HepG2 (cell line): ENCODE results near the gene SF3B6. TPM values are rescaled to one million over a fixed set of nuclear protein-coding genes. Genes with fewer than 3 reads are reported as not detected.

Experiments
- BORCS8-MEF2B ChIP-seq: sonication (generic); formaldehyde crosslinking; IDR thresholded peaks from 2 replicates; pipeline ENCODE4 v1.8.0; 2022; ENCODE audit warnings: mild to moderate bottlenecking, missing genetic modification reagents
- FOXK1 ChIP-seq: sonication (generic); formaldehyde crosslinking; IDR thresholded peaks from 2 replicates; pipeline ENCODE4 v1.4.0; 2020; ENCODE audit warnings: low read depth, missing genetic modification reagents, borderline replicate concordance
- FOXO4 ChIP-seq: sonication (generic); formaldehyde crosslinking; conservative IDR thresholded peaks from 2 replicates; pipeline ENCODE4 v1.8.1; 2023; ENCODE audit warnings: missing genetic modification reagents
- KLF6 ChIP-seq: IDR thresholded peaks from 2 replicates; pipeline ENCODE4 v1.8.0; 2016; ENCODE audit warnings: missing biosample characterization, missing genetic modification reagents
- MAFG ChIP-seq: sonication (generic); formaldehyde crosslinking; IDR thresholded peaks from 2 replicates; pipeline ENCODE4 v1.5.1; 2020; ENCODE audit warnings: mild to moderate bottlenecking, missing genetic modification reagents
- MAFK ChIP-seq, 2 experiments: IDR thresholded peaks in 1 of 2; conservative IDR thresholded peaks in 1 of 2; 2 replicates each; pipeline ENCODE4 v1.6.1; 2011; ENCODE audit warnings: improper control_type of control experiment in 2 of 2, low read length in 2 of 2
- MTF1 ChIP-seq: sonication (generic); formaldehyde crosslinking; IDR thresholded peaks from 2 replicates; pipeline ENCODE4 v1.5.0; 2020; ENCODE audit warnings: missing genetic modification reagents
- MXD1 ChIP-seq: sonication (generic); formaldehyde crosslinking; IDR thresholded peaks from 2 replicates; pipeline ENCODE4 v1.4.0; 2020; ENCODE audit warnings: mild to moderate bottlenecking, missing genetic modification reagents
- NFIB ChIP-seq: sonication (generic); formaldehyde crosslinking; IDR thresholded peaks from 2 replicates; pipeline ENCODE4 v1.9.0; 2021; ENCODE audit warnings: missing genetic modification reagents, mild to moderate bottlenecking, borderline replicate concordance
- NFRKB ChIP-seq: fragments of 450-650 bp; IDR thresholded peaks from 2 replicates; pipeline ENCODE4 v1.6.1; 2017
- PAX8 ChIP-seq: sonication (generic); formaldehyde crosslinking; IDR thresholded peaks from 2 replicates; pipeline ENCODE4 v1.8.0; 2022; ENCODE audit warnings: mild to moderate bottlenecking, missing genetic modification reagents, borderline replicate concordance
- RERE ChIP-seq: IDR thresholded peaks from 2 replicates; pipeline ENCODE4 v1.6.1; 2016; ENCODE audit warnings: low read depth, missing genetic modification reagents, missing compliant biosample characterization
- SIN3A ChIP-seq: IDR thresholded peaks from 2 replicates; pipeline ENCODE4 v1.6.1; 2011; ENCODE audit warnings: low read depth, mild to moderate bottlenecking, control low read depth, low read length, borderline replicate concordance
- SMARCC2 ChIP-seq: fragments of 450-650 bp; IDR thresholded peaks from 2 replicates; pipeline ENCODE4 v1.6.1; 2017; ENCODE audit warnings: antibody characterized with exemption, mild to moderate bottlenecking
- SRSF1 ChIP-seq: fragments of 200-400 bp; formaldehyde crosslinking; optimal IDR thresholded peaks from 2 replicates; pipeline ENCODE3; 2017; ENCODE audit warnings: mild to moderate bottlenecking, low read depth, low read length, moderate library complexity
- TOE1 ChIP-seq: sonication (generic); formaldehyde crosslinking; IDR thresholded peaks from 2 replicates; pipeline ENCODE4 v1.4.0; 2020; ENCODE audit warnings: mild to moderate bottlenecking, missing genetic modification reagents
- ZBTB7B ChIP-seq: sonication (generic); formaldehyde crosslinking; IDR thresholded peaks from 2 replicates; pipeline ENCODE4 v1.4.0; 2020; ENCODE audit warnings: missing genetic modification reagents
- ZKSCAN1 ChIP-seq: fragments of 150-350 bp; IDR thresholded peaks from 2 replicates; pipeline ENCODE4 v1.6.1; 2014; ENCODE audit warnings: low read length
- ZNF124 ChIP-seq: sonication (generic); formaldehyde crosslinking; IDR thresholded peaks from 2 replicates; pipeline ENCODE4 v1.4.0; 2020; ENCODE audit warnings: missing genetic modification reagents
- ZNF550 ChIP-seq: sonication (generic); formaldehyde crosslinking; IDR thresholded peaks from 2 replicates; pipeline ENCODE4 v1.4.0; 2020; ENCODE audit warnings: mild to moderate bottlenecking, missing genetic modification reagents, borderline replicate concordance
- ZNF556 ChIP-seq: sonication (generic); formaldehyde crosslinking; IDR thresholded peaks from 2 replicates; pipeline ENCODE4 v1.4.0; 2020; ENCODE audit warnings: mild to moderate bottlenecking, missing genetic modification reagents, borderline replicate concordance
- ZNF660 ChIP-seq: sonication (generic); formaldehyde crosslinking; IDR thresholded peaks from 2 replicates; pipeline ENCODE4 v1.5.1; 2020; ENCODE audit warnings: mild to moderate bottlenecking, low read depth, missing genetic modification reagents, borderline replicate concordance
- ZSCAN30 ChIP-seq: sonication (generic); formaldehyde crosslinking; IDR thresholded peaks from 2 replicates; pipeline ENCODE4 v1.5.0; 2020; ENCODE audit warnings: mild to moderate bottlenecking, missing genetic modification reagents
- polyA plus RNA-seq, 8 experiments: library from polyadenylated mRNA; depleted of rRNA in 3 of 8; stranded (reverse) in 7 of 8; unstranded in 1 of 8; fragments of >200 nt; fragmentation: Illumina TruSeq in 4 of 8; extraction: Trizol in 4 of 8; gene quantifications; 2 replicates each; pipeline versions ENCODE4 v1.2.1 to v1.2.3, GENCODE V29; 2011 to 2016; ENCODE audit warnings: low read depth in 4 of 8, missing spikeins in 1 of 8, mixed read lengths in 1 of 8; ENCODE audit not compliant: insufficient read depth in 1 of 8
- total RNA-seq, 5 experiments: library from RNA; depleted of rRNA; stranded (reverse); fragments of >200 nt; fragmentation: Illumina TruSeq; extraction: Trizol; gene quantifications; 2 replicates each; pipeline ENCODE4 v1.2.3, GENCODE V29; 2016; ENCODE audit warnings: low read depth in 1 of 5

The SF3B6 gene
- total and polyA plus RNA-seq, 2 of the 13 experiments (the other 11 are each of a cell fraction or from before 2014, with no cell fraction given) = 177 to 182 TPM

- TF ChIP-seq PAX8 (CRISPR knock-in tag) (no peak), RERE (CRISPR knock-in tag) (0 out of 2 replicates have a peak, but pooled peaks have one; percentile 23), ZNF124 (peak; percentile 79; the same call in 1 of the 2 replicates), SRSF1 (no peak), KLF6 (peak; percentile 74; the same call in 1 of the 2 replicates), NFRKB (0 out of 2 replicates have a peak, but pooled peaks have one; percentile 10), MAFK (conservative IDR thresholded peaks at IDR 0.05 in 1 of 2, IDR thresholded peaks at IDR 0.05 in 1 of 2; ENCODE audit: low read length in 2 of 2) (no peak), ZKSCAN1 (0 out of 2 replicates have a peak, but pooled peaks have one; percentile 33), SMARCC2 (no peak), FOXK1 (CRISPR knock-in tag) (peak; percentile 21; the same call in 1 of the 2 replicates), MAFG (CRISPR knock-in tag) (no peak), ZNF556 (CRISPR knock-in tag) (no peak; the same call in 1 of the 2 replicates), ZNF550 (CRISPR knock-in tag) (no peak), ZBTB7B (0 out of 2 replicates have a peak, but pooled peaks have one; percentile 40), TOE1 (CRISPR knock-in tag) (0 out of 2 replicates have a peak, but pooled peaks have one; percentile 55), SIN3A (peak; percentile 96), BORCS8-MEF2B (CRISPR knock-in tag) (peak; percentile 83), NFIB (CRISPR knock-in tag) (no peak), ZNF660 (no peak), ZSCAN30 (CRISPR knock-in tag) (no peak), MTF1 (no peak), MXD1 (CRISPR knock-in tag) (peak; percentile 65; the same call in 1 of the 2 replicates), FOXO4 (CRISPR knock-in tag) (no peak)
Observed at GRCh38 chr2:24046930-24047702, 29.0 kb downstream of the SF3B6 start, which contains the start of gene WDCP (continued).
